Measurements from ENCODE around the gene PHACTR1. TPM values are rescaled to one million over a fixed set of nuclear protein-coding genes. Genes with fewer than 3 reads are reported as not detected.

The PHACTR1 gene
- total RNA-seq, 1 experiment from 2014 or later: 15.5 TPM

- TF ChIP-seq PRDM15 (CRISPR knock-in tag; IDR thresholded peaks at IDR 0.05) (no peak), IRF2 (CRISPR knock-in tag; IDR thresholded peaks at IDR 0.05; ENCODE audit: borderline replicate concordance, low read depth) (no peak), ZNF416 (CRISPR knock-in tag; IDR thresholded peaks at IDR 0.05) (no peak), GABPB1 (CRISPR knock-in tag; IDR thresholded peaks at IDR 0.05) (no peak), ZNF263 (CRISPR knock-in tag; IDR thresholded peaks at IDR 0.05; ENCODE audit: low read depth) (no peak), SMAD3 (CRISPR knock-in tag; IDR thresholded peaks at IDR 0.05; ENCODE audit: borderline replicate concordance) (no peak), JAZF1 (CRISPR knock-in tag; IDR thresholded peaks at IDR 0.05) (no peak)
- TF ChIP-seq, protein P1, sequence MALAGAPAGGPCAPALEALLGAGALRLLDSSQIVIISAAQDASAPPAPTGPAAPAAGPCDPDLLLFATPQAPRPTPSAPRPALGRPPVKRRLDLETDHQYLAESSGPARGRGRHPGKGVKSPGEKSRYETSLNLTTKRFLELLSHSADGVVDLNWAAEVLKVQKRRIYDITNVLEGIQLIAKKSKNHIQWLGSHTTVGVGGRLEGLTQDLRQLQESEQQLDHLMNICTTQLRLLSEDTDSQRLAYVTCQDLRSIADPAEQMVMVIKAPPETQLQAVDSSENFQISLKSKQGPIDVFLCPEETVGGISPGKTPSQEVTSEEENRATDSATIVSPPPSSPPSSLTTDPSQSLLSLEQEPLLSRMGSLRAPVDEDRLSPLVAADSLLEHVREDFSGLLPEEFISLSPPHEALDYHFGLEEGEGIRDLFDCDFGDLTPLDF (CRISPR knock-in tag; IDR thresholded peaks at IDR 0.05): no peak
Measured at GRCh38 chr6:12980741-12981140, 264.2 kb downstream of the PHACTR1 start (continued).

DNA sequence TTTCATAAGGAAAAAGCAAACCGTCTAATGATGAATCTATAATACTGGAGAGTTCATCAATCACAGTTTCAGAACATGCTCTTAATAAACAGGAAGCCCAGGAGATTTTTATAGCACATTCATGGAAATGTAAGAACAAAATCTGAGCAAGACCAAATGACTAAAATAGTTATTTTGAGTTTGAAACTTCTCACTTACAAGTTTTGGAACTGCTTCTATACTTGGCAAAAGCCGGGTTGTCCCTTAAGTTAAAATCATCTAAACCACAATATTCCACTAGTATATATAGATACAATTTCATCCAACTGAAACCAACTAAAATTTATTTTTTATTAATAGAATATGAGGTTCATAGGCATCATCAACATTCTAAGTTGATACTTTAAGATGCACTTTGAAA is 268.2 kb downstream of the PHACTR1 start:
- CTCF ChIA-PET: no interaction called here

DNA sequence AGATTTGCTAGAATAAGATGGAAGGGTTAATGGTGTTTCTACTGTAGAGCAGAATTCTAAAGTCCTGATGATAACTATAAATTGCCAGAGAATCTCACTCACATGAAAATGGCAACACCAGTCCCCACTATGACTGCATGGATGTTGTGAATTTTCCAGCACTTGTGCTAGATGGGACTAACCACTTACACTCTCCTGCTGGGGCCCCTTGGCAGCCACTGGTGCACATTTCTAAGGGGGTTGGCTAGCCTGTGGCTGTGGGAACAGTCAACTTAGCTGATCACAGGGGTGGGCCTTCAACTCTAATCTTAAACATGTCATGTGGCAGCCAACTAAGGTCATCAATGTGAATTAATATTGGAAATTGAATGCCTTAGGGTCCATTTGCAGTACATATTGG is 271.2 kb downstream of the PHACTR1 start:
- ChIA-PET POLR2A (no interaction called here), CTCF (no interaction called here)
- H3K4me1 Mint-ChIP-seq: peaks cover 5% of the 10 kb centered on the region
- H3K27ac Mint-ChIP-seq: no peak overlapping the region
- H3K36me3 Mint-ChIP-seq: peaks cover 3% of the 10 kb centered on the region; the same call in 1 of the 2 replicates
- no peak for ATAC-seq
- H3K4me3 Mint-ChIP-seq: no peak overlapping the region
- DNase-seq (ENCODE audit: low spot score): no peak
- peaks cover 5% of the 10 kb centered on the region for H3K9me3 Mint-ChIP-seq
- H3K27me3 Mint-ChIP-seq (ENCODE audit: low read depth): no peaks in the 10 kb centered on the region; the same call in 1 of the 2 replicates
- no peak for TF ChIP-seq ZNF396 (CRISPR knock-in tag; IDR thresholded peaks at IDR 0.05; ENCODE audit: borderline replicate concordance)
- TF ChIP-seq FOXK1 (CRISPR knock-in tag; IDR thresholded peaks at IDR 0.05): no peak
- TF ChIP-seq NFYB (CRISPR knock-in tag; conservative IDR thresholded peaks at IDR 0.05; ENCODE audit: low read depth): no peak
- TF ChIP-seq NR3C1 (CRISPR knock-in tag; conservative IDR thresholded peaks at IDR 0.05; ENCODE audit: low read depth): no peak
- TF ChIP-seq, protein P2, sequence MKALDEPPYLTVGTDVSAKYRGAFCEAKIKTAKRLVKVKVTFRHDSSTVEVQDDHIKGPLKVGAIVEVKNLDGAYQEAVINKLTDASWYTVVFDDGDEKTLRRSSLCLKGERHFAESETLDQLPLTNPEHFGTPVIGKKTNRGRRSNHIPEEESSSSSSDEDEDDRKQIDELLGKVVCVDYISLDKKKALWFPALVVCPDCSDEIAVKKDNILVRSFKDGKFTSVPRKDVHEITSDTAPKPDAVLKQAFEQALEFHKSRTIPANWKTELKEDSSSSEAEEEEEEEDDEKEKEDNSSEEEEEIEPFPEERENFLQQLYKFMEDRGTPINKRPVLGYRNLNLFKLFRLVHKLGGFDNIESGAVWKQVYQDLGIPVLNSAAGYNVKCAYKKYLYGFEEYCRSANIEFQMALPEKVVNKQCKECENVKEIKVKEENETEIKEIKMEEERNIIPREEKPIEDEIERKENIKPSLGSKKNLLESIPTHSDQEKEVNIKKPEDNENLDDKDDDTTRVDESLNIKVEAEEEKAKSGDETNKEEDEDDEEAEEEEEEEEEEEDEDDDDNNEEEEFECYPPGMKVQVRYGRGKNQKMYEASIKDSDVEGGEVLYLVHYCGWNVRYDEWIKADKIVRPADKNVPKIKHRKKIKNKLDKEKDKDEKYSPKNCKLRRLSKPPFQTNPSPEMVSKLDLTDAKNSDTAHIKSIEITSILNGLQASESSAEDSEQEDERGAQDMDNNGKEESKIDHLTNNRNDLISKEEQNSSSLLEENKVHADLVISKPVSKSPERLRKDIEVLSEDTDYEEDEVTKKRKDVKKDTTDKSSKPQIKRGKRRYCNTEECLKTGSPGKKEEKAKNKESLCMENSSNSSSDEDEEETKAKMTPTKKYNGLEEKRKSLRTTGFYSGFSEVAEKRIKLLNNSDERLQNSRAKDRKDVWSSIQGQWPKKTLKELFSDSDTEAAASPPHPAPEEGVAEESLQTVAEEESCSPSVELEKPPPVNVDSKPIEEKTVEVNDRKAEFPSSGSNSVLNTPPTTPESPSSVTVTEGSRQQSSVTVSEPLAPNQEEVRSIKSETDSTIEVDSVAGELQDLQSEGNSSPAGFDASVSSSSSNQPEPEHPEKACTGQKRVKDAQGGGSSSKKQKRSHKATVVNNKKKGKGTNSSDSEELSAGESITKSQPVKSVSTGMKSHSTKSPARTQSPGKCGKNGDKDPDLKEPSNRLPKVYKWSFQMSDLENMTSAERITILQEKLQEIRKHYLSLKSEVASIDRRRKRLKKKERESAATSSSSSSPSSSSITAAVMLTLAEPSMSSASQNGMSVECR (CRISPR knock-in tag; IDR thresholded peaks at IDR 0.05; ENCODE audit: borderline replicate concordance): no peak

More for the DNA sequence above, 268.2 kb downstream of the PHACTR1 start:
- H3K27me3 Mint-ChIP-seq (ENCODE audit: low read depth): no peaks in the 10 kb centered on the region; the same call in 1 of the 2 replicates
- TF ChIP-seq ATF2 (CRISPR knock-in tag; IDR thresholded peaks at IDR 0.05; ENCODE audit: borderline replicate concordance, low read depth): no peak
- TF ChIP-seq NR2C2 (CRISPR knock-in tag; IDR thresholded peaks at IDR 0.05): no peak
- no peak for TF ChIP-seq NR3C1 (CRISPR knock-in tag; conservative IDR thresholded peaks at IDR 0.05; ENCODE audit: low read depth)
- TF ChIP-seq E2F5 (CRISPR knock-in tag; IDR thresholded peaks at IDR 0.05): no peak
- no peak for TF ChIP-seq GTF2I (CRISPR knock-in tag; conservative IDR thresholded peaks at IDR 0.05)
- no peak for TF ChIP-seq GABPB1 (CRISPR knock-in tag; IDR thresholded peaks at IDR 0.05)
- no peak for TF ChIP-seq SP1 (CRISPR knock-in tag; conservative IDR thresholded peaks at IDR 0.05)
- TF ChIP-seq ZNF416 (CRISPR knock-in tag; IDR thresholded peaks at IDR 0.05): no peak
- no peak for TF ChIP-seq TEAD1 (CRISPR knock-in tag; IDR thresholded peaks at IDR 0.05)
- no peak overlapping the region for H3K4me3 Mint-ChIP-seq
- POLR2A ChIA-PET: no interaction called here
- no peaks in the 10 kb centered on the region for H3K4me1 Mint-ChIP-seq
- H3K27ac Mint-ChIP-seq: no peak overlapping the region
- DNase-seq (ENCODE audit: low spot score) (no peak), ATAC-seq (no peak)
- peaks cover 8% of the 10 kb centered on the region for H3K36me3 Mint-ChIP-seq
- H3K9me3 Mint-ChIP-seq: peaks cover 14% of the 10 kb centered on the region

Measured in WTC11 (cell line).